HEK293 (cell line): ENCODE measurements around the gene DEFB132.

Source experiments
- GLI2 ChIP-seq: fragments of 450-650 bp; formaldehyde crosslinking; IDR thresholded peaks from 2 replicates; pipeline ENCODE4; 2017; ENCODE audit warnings: missing biosample characterization, missing genetic modification characterization, low read depth, borderline replicate concordance
- GLIS2 ChIP-seq: fragments of 450-650 bp; formaldehyde crosslinking; IDR thresholded peaks from 2 replicates; pipeline ENCODE4 v1.5.1; 2016; ENCODE audit warnings: missing biosample characterization, missing genetic modification characterization
- HOXD13 ChIP-seq: sonication (generic); formaldehyde crosslinking; IDR thresholded peaks from 2 replicates; pipeline ENCODE4 v1.8.0; 2022; ENCODE audit warnings: missing genetic modification reagents, borderline replicate concordance
- IKZF3 ChIP-seq: fragments of 450-650 bp; IDR thresholded peaks from 2 replicates; pipeline ENCODE4 v1.5.0; 2018; ENCODE audit warnings: missing biosample characterization, mild to moderate bottlenecking, missing genetic modification characterization, moderate library complexity
- OVOL3 ChIP-seq: fragments of 450-650 bp; formaldehyde crosslinking; IDR thresholded peaks from 2 replicates; pipeline ENCODE4 v1.5.1; 2016; ENCODE audit warnings: missing biosample characterization, missing genetic modification characterization
- SCRT1 ChIP-seq: fragments of 450-650 bp; formaldehyde crosslinking; IDR thresholded peaks from 2 replicates; pipeline ENCODE4 v1.5.1; 2016; ENCODE audit warnings: missing biosample characterization, missing genetic modification characterization, borderline replicate concordance
- TCF7L2 ChIP-seq: IDR thresholded peaks from 2 replicates; pipeline ENCODE4 v1.6.1; 2011; ENCODE audit warnings: low read depth, mild to moderate bottlenecking, inconsistent platforms, low read length, moderate library complexity, borderline replicate concordance
- TRIM28 ChIP-seq: IDR thresholded peaks from 2 replicates; pipeline ENCODE4 v1.6.1; 2011; ENCODE audit warnings: low read length, control low read depth, borderline replicate concordance
- ZEB2 ChIP-seq: fragments of 450-650 bp; formaldehyde crosslinking; IDR thresholded peaks from 2 replicates; pipeline ENCODE4 v1.5.1; 2016; ENCODE audit warnings: missing biosample characterization, missing genetic modification characterization
- ZNF146 ChIP-seq: fragments of 450-650 bp; formaldehyde crosslinking; IDR thresholded peaks from 2 replicates; pipeline ENCODE4 v1.5.1; 2016; ENCODE audit warnings: missing biosample characterization, missing genetic modification characterization
- ZNF211 ChIP-seq: fragments of 450-650 bp; formaldehyde crosslinking; IDR thresholded peaks from 2 replicates; pipeline ENCODE4 v1.5.1; 2016; ENCODE audit warnings: low read depth, missing biosample characterization, missing genetic modification characterization
- ZNF223 ChIP-seq: fragments of 450-650 bp; formaldehyde crosslinking; IDR thresholded peaks from 2 replicates; pipeline ENCODE4 v1.5.1; 2016; ENCODE audit warnings: missing biosample characterization, missing genetic modification characterization
- ZNF292 ChIP-seq: fragments of 450-650 bp; formaldehyde crosslinking; IDR thresholded peaks from 2 replicates; pipeline ENCODE4 v1.5.1; 2016; ENCODE audit warnings: low read depth, missing biosample characterization, missing genetic modification characterization, borderline replicate concordance
- ZNF366 ChIP-seq: fragments of 450-650 bp; formaldehyde crosslinking; conservative IDR thresholded peaks from 2 replicates; pipeline ENCODE4 v1.5.1; 2016; ENCODE audit warnings: missing biosample characterization, missing genetic modification characterization
- ZNF37A ChIP-seq: fragments of 450-650 bp; IDR thresholded peaks from 2 replicates; pipeline ENCODE4 v1.5.1; 2018; ENCODE audit warnings: missing biosample characterization, missing genetic modification characterization
- ZNF521 ChIP-seq: fragments of 450-650 bp; formaldehyde crosslinking; IDR thresholded peaks from 2 replicates; pipeline ENCODE4 v1.5.1; 2017; ENCODE audit warnings: missing biosample characterization, mild to moderate bottlenecking, missing genetic modification characterization
- ZNF529 ChIP-seq: fragments of 450-650 bp; formaldehyde crosslinking; IDR thresholded peaks from 2 replicates; pipeline ENCODE4 v1.5.1; 2017; ENCODE audit warnings: missing genetic modification characterization, missing biosample characterization; ENCODE audit not compliant: insufficient replicate concordance
- ZNF548 ChIP-seq: fragments of 450-650 bp; formaldehyde crosslinking; IDR thresholded peaks from 2 replicates; pipeline ENCODE4 v1.5.1; 2016; ENCODE audit warnings: missing biosample characterization, missing genetic modification characterization
- ZNF560 ChIP-seq: fragments of 450-650 bp; formaldehyde crosslinking; IDR thresholded peaks from 2 replicates; pipeline ENCODE4 v1.5.1; 2017; ENCODE audit warnings: missing biosample characterization, missing genetic modification characterization, borderline replicate concordance
- ZNF585B ChIP-seq: fragments of 450-650 bp; formaldehyde crosslinking; IDR thresholded peaks from 2 replicates; pipeline ENCODE4 v1.5.1; 2016; ENCODE audit warnings: missing biosample characterization, missing genetic modification characterization
- ZNF624 ChIP-seq: fragments of 450-650 bp; formaldehyde crosslinking; IDR thresholded peaks from 2 replicates; pipeline ENCODE4 v1.5.1; 2017; ENCODE audit warnings: missing biosample characterization, missing genetic modification characterization
- ZNF747 ChIP-seq: fragments of 450-650 bp; formaldehyde crosslinking; IDR thresholded peaks from 2 replicates; pipeline ENCODE4 v1.5.1; 2016; ENCODE audit warnings: missing biosample characterization, missing genetic modification characterization
- ZNF76 ChIP-seq: fragments of 450-650 bp; formaldehyde crosslinking; IDR thresholded peaks from 2 replicates; pipeline ENCODE4; 2016; ENCODE audit warnings: low read depth, missing biosample characterization, missing genetic modification characterization, borderline replicate concordance
- ZNF785 ChIP-seq: fragments of 450-650 bp; formaldehyde crosslinking; IDR thresholded peaks from 2 replicates; pipeline ENCODE4 v1.5.1; 2016; ENCODE audit warnings: missing biosample characterization, missing genetic modification characterization
- ZSCAN23 ChIP-seq: fragments of 450-650 bp; formaldehyde crosslinking; IDR thresholded peaks from 2 replicates; pipeline ENCODE4 v1.5.1; 2016; ENCODE audit warnings: missing biosample characterization, missing genetic modification characterization
- TF ChIP-seq, protein P1 (sequence below): fragments of 450-650 bp; formaldehyde crosslinking; IDR thresholded peaks from 2 replicates; pipeline ENCODE4 v1.5.1; 2016; ENCODE audit warnings: missing biosample characterization, missing genetic modification characterization
- TF ChIP-seq, protein P2 (sequence below): fragments of 450-650 bp; formaldehyde crosslinking; IDR thresholded peaks from 2 replicates; pipeline ENCODE4 v1.5.1; 2017; ENCODE audit warnings: missing biosample characterization, missing genetic modification characterization
- TF ChIP-seq, protein P3 (sequence below): fragments of 450-650 bp; IDR thresholded peaks from 2 replicates; pipeline ENCODE4 v1.5.1; 2018; ENCODE audit warnings: missing biosample characterization, mild to moderate bottlenecking, missing genetic modification characterization
- TF ChIP-seq, protein P4 (sequence below): fragments of 450-650 bp; formaldehyde crosslinking; IDR thresholded peaks from 2 replicates; pipeline ENCODE4 v1.5.1; 2016; ENCODE audit warnings: missing biosample characterization, missing genetic modification characterization, borderline replicate concordance
- TF ChIP-seq, protein P5 (sequence below): fragments of 450-650 bp; formaldehyde crosslinking; IDR thresholded peaks from 2 replicates; pipeline ENCODE4 v1.5.1; 2016; ENCODE audit warnings: missing biosample characterization, missing genetic modification characterization
- TF ChIP-seq, protein P6 (sequence below): fragments of 450-650 bp; formaldehyde crosslinking; IDR thresholded peaks from 2 replicates; pipeline ENCODE4 v1.5.1; 2016; ENCODE audit warnings: missing biosample characterization, missing genetic modification characterization

The DEFB132 gene

DNA sequence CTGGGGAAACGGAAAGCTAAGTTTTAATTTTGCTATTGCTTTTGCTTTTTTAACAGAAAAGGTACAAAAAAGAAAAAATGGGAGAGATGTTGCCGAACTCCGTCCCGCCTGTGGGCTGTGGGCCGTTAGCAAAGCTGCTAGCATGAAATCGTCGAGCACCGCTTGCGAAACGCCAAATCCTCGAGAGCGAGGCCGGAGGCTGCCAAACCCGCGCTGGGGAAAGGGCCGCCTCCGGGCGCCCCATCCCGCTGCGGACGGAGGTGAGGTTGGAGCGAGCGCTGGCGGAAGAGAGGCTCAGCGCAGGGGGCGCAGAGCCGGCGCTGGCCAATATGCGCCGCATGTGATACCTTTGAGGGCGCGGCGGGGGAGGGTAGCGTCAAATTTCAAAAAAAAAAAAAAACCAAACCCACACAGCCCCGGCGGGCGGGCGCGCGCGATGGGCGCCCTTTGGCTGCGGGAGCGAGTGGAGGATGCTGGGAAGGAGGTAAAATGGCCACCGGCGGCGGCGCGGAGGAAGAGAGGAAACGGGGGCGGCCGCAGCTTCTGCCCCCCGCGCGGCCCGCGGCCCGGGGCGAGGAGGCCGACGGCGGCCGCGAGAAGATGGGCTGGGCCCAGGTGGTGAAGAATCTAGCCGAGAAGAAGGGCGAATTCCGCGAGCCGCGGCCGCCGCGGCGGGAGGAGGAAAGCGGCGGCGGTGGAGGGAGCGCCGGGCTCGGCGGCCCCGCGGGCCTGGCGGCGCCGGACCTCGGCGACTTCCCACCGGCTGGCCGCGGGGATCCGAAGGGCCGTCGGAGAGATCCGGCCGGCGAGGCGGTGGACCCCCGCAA, 39.8 kb downstream of the DEFB132 start, which contains the start of gene ZCCHC3 (continued):
- TF ChIP-seq, protein P1, sequence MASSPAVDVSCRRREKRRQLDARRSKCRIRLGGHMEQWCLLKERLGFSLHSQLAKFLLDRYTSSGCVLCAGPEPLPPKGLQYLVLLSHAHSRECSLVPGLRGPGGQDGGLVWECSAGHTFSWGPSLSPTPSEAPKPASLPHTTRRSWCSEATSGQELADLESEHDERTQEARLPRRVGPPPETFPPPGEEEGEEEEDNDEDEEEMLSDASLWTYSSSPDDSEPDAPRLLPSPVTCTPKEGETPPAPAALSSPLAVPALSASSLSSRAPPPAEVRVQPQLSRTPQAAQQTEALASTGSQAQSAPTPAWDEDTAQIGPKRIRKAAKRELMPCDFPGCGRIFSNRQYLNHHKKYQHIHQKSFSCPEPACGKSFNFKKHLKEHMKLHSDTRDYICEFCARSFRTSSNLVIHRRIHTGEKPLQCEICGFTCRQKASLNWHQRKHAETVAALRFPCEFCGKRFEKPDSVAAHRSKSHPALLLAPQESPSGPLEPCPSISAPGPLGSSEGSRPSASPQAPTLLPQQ (tag by site-specific recombination) = peak; percentile 80
- TF ChIP-seq ZNF747 (no peak), ZNF37A (tag by site-specific recombination) (no peak), ZNF76 (tag by site-specific recombination) (peak; percentile 95), OVOL3 (tag by site-specific recombination) (no peak), ZNF366 (tag by site-specific recombination) (peak; percentile 67), ZNF560 (tag by site-specific recombination) (no peak), ZNF585B (tag by site-specific recombination) (no peak), IKZF3 (tag by site-specific recombination) (peak; percentile 94), ZSCAN23 (0 out of 2 replicates have a peak, but pooled peaks have one; percentile 23), ZNF624 (tag by site-specific recombination) (no peak), ZNF548 (tag by site-specific recombination) (no peak), TCF7L2 (peak; percentile 66; the same call in 1 of the 2 replicates), HOXD13 (CRISPR knock-in tag) (no peak), ZNF529 (tag by site-specific recombination) (no peak), ZNF521 (no peak), SCRT1 (tag by site-specific recombination) (no peak), ZNF292 (tag by site-specific recombination) (no peak), ZNF146 (tag by site-specific recombination) (no peak), ZEB2 (tag by site-specific recombination) (peak; percentile 99), ZNF211 (no peak), GLIS2 (tag by site-specific recombination) (peak; percentile 99), GLI2 (no peak; the same call in 1 of the 2 replicates), ZNF223 (tag by site-specific recombination) (no peak), TRIM28 (0 out of 2 replicates have a peak, but pooled peaks have one; percentile 48), ZNF785 (tag by site-specific recombination) (no peak)
- TF ChIP-seq, protein P2, sequence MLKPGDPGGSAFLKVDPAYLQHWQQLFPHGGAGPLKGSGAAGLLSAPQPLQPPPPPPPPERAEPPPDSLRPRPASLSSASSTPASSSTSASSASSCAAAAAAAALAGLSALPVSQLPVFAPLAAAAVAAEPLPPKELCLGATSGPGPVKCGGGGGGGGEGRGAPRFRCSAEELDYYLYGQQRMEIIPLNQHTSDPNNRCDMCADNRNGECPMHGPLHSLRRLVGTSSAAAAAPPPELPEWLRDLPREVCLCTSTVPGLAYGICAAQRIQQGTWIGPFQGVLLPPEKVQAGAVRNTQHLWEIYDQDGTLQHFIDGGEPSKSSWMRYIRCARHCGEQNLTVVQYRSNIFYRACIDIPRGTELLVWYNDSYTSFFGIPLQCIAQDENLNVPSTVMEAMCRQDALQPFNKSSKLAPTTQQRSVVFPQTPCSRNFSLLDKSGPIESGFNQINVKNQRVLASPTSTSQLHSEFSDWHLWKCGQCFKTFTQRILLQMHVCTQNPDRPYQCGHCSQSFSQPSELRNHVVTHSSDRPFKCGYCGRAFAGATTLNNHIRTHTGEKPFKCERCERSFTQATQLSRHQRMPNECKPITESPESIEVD (tag by site-specific recombination) = no peak
- TF ChIP-seq, protein P3, sequence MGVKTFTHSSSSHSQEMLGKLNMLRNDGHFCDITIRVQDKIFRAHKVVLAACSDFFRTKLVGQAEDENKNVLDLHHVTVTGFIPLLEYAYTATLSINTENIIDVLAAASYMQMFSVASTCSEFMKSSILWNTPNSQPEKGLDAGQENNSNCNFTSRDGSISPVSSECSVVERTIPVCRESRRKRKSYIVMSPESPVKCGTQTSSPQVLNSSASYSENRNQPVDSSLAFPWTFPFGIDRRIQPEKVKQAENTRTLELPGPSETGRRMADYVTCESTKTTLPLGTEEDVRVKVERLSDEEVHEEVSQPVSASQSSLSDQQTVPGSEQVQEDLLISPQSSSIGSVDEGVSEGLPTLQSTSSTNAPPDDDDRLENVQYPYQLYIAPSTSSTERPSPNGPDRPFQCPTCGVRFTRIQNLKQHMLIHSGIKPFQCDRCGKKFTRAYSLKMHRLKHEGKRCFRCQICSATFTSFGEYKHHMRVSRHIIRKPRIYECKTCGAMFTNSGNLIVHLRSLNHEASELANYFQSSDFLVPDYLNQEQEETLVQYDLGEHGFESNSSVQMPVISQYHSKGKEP (tag by site-specific recombination) = peak; percentile 70
- TF ChIP-seq, protein P4, sequence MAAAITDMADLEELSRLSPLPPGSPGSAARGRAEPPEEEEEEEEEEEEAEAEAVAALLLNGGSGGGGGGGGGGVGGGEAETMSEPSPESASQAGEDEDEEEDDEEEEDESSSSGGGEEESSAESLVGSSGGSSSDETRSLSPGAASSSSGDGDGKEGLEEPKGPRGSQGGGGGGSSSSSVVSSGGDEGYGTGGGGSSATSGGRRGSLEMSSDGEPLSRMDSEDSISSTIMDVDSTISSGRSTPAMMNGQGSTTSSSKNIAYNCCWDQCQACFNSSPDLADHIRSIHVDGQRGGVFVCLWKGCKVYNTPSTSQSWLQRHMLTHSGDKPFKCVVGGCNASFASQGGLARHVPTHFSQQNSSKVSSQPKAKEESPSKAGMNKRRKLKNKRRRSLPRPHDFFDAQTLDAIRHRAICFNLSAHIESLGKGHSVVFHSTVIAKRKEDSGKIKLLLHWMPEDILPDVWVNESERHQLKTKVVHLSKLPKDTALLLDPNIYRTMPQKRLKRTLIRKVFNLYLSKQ = no peak
- TF ChIP-seq, protein P5, sequence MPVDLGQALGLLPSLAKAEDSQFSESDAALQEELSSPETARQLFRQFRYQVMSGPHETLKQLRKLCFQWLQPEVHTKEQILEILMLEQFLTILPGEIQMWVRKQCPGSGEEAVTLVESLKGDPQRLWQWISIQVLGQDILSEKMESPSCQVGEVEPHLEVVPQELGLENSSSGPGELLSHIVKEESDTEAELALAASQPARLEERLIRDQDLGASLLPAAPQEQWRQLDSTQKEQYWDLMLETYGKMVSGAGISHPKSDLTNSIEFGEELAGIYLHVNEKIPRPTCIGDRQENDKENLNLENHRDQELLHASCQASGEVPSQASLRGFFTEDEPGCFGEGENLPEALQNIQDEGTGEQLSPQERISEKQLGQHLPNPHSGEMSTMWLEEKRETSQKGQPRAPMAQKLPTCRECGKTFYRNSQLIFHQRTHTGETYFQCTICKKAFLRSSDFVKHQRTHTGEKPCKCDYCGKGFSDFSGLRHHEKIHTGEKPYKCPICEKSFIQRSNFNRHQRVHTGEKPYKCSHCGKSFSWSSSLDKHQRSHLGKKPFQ (tag by site-specific recombination) = no peak
- TF ChIP-seq, protein P6, sequence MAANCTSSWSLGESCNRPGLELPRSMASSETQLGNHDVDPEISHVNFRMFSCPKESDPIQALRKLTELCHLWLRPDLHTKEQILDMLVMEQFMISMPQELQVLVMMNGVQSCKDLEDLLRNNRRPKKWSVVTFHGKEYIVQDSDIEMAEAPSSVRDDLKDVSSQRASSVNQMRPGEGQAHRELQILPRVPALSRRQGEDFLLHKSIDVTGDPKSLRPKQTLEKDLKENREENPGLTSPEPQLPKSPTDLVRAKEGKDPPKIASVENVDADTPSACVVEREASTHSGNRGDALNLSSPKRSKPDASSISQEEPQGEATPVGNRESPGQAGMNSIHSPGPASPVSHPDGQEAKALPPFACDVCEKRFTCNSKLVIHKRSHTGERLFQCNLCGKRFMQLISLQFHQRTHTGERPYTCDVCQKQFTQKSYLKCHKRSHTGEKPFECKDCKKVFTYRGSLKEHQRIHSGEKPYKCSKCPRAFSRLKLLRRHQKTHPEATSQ (tag by site-specific recombination) = peak; percentile 55; the same call in 1 of the 2 replicates
